HCT116 (cell line): Measurements from ENCODE around the gene KIFAP3.

Source experiments
- CTCF ChIP-seq, 3 experiments: fragments of 200-600 bp in 1 of 3; sonication (generic) in 1 of 3; IDR thresholded peaks in 2 of 3; conservative IDR thresholded peaks in 1 of 3; 2 replicates each; pipeline ENCODE4 v1.5.1; 2012 to 2017; ENCODE audit warnings: low read depth in 2 of 3, low read length in 2 of 3, antibody characterized with exemption in 1 of 3, borderline replicate concordance in 1 of 3, control low read depth in 1 of 3, mild to moderate bottlenecking in 1 of 3, mixed read lengths in 1 of 3, mixed run types in 1 of 3, moderate library complexity in 1 of 3; ENCODE audit not compliant: insufficient read depth in 1 of 3
- EGR1 ChIP-seq: IDR thresholded peaks from 2 replicates; pipeline ENCODE4 v1.6.1; 2012; ENCODE audit warnings: low read depth
- EZH2phosphoT487 ChIP-seq: fragments of 200-600 bp; IDR thresholded peaks from 2 replicates; pipeline ENCODE4 v1.6.1; 2018; ENCODE audit warnings: antibody characterized with exemption, borderline replicate concordance
- POLR2A ChIP-seq: IDR thresholded peaks from 2 replicates; pipeline ENCODE4 v1.7.0; 2011; ENCODE audit warnings: borderline replicate concordance; ENCODE audit not compliant: insufficient read depth, insufficient read length; ENCODE audit errors: extremely low read depth
- SP1 ChIP-seq: IDR thresholded peaks from 2 replicates; pipeline ENCODE4 v1.6.1; 2012; ENCODE audit warnings: low read depth
- TCF7L2 ChIP-seq: IDR thresholded peaks from 2 replicates; pipeline ENCODE4 v1.7.0; 2011; ENCODE audit warnings: borderline replicate concordance, inconsistent platforms; ENCODE audit not compliant: insufficient read depth, insufficient read length; ENCODE audit errors: extremely low read depth
- ZBTB33 ChIP-seq: IDR thresholded peaks from 2 replicates; pipeline ENCODE4 v1.6.1; 2011; ENCODE audit warnings: mild to moderate bottlenecking, low read length, moderate library complexity; ENCODE audit not compliant: insufficient replicate concordance; ENCODE audit errors: extremely low read depth

- no peak for TF ChIP-seq CTCF (IDR thresholded peaks at IDR 0.05 in 2 of 3, conservative IDR thresholded peaks at IDR 0.05 in 1 of 3; ENCODE audit: borderline replicate concordance in 1 of 3, insufficient read depth in 1 of 3, low read depth in 2 of 3, low read length in 2 of 3)
- no peak for TF ChIP-seq POLR2A
- no peak for TF ChIP-seq TCF7L2
- no peak for TF ChIP-seq EGR1
- no peak for TF ChIP-seq EZH2phosphoT487
- TF ChIP-seq SP1 = no peak
- TF ChIP-seq ZBTB33 = no peak
Observed at GRCh38 chr1:170001266-170001665, 73.2 kb downstream of the KIFAP3 start.
